ENCODE data around the gene ADGRA1.

The ADGRA1 gene

GRCh38 chr10:133180192-133180964 is 92.7 kb downstream of the ADGRA1 start:
- no peak for DNase-seq (ENCODE audit: low spot score)

GRCh38 chr10:133180965-133181639 is 93.4 kb downstream of the ADGRA1 start:
- DNase-seq (ENCODE audit: low spot score), result no peak
